K562 (cell line): Measurements from ENCODE around the gene PRSS27. TPM values are rescaled to one million over a fixed set of nuclear protein-coding genes. Genes with fewer than 3 reads are reported as not detected.

Experiments used
- CBX5 ChIP-seq: IDR thresholded peaks from 2 replicates; pipeline ENCODE4 v1.6.1; 2014; ENCODE audit warnings: low read depth, borderline replicate concordance
- COPS2 ChIP-seq: fragments of 450-650 bp; conservative IDR thresholded peaks from 2 replicates; pipeline ENCODE4 v1.6.1; 2016; ENCODE audit warnings: mild to moderate bottlenecking, moderate library complexity
- FIP1L1 ChIP-seq: fragments of 200-400 bp; formaldehyde crosslinking; IDR thresholded peaks from 2 replicates; pipeline ENCODE4 v1.6.1; 2018; ENCODE audit warnings: mild to moderate bottlenecking, low read depth, low read length; ENCODE audit not compliant: poor library complexity, severe bottlenecking
- GATAD2A ChIP-seq: fragments of 450-650 bp; IDR thresholded peaks from 2 replicates; pipeline ENCODE4 v1.6.1; 2017
- HNRNPK ChIP-seq: fragments of 200-400 bp; formaldehyde crosslinking; IDR thresholded peaks from one replicate; pipeline ENCODE4 v1.6.1; 2018; ENCODE audit warnings: mild to moderate bottlenecking, low read depth, low read length; ENCODE audit not compliant: poor library complexity, severe bottlenecking
- KDM4B ChIP-seq, 2 experiments: fragments of 450-650 bp in 1 of 2; sonication (generic) in 1 of 2; IDR thresholded peaks; 2 replicates each; pipeline ENCODE4 v1.6.1; 2016 to 2017; ENCODE audit warnings: borderline replicate concordance in 2 of 2, antibody characterized with exemption in 1 of 2, low read depth in 1 of 2, mild to moderate bottlenecking in 1 of 2
- MEIS2 ChIP-seq: fragments of 450-650 bp; IDR thresholded peaks from 2 replicates; pipeline ENCODE4 v1.6.1; 2014; ENCODE audit warnings: mild to moderate bottlenecking; ENCODE audit not compliant: partially characterized antibody
- PHF21A ChIP-seq: fragments of 450-650 bp; IDR thresholded peaks from 2 replicates; pipeline ENCODE4 v1.6.1; 2017; ENCODE audit warnings: low read depth, borderline replicate concordance
- PML ChIP-seq: IDR thresholded peaks from 2 replicates; pipeline ENCODE4 v1.6.1; 2012; ENCODE audit warnings: low read length, inconsistent platforms
- POLR2G ChIP-seq: fragments of 200-400 bp; formaldehyde crosslinking; IDR thresholded peaks from 2 replicates; pipeline ENCODE4 v1.6.1; 2017; ENCODE audit warnings: low read depth, mild to moderate bottlenecking, antibody characterized with exemption, low read length, moderate library complexity
- RAD21 ChIP-seq, 2 experiments: fragments of 250-450 bp in 1 of 2; fragments of 450-650 bp in 1 of 2; sonication (Bioruptor Pico) in 1 of 2; formaldehyde crosslinking in 1 of 2; IDR thresholded peaks in 1 of 2; conservative IDR thresholded peaks in 1 of 2; 2 replicates each; pipeline versions ENCODE4 v1.4.0 to v1.8.0; 2020 to 2022; ENCODE audit warnings: mild to moderate bottlenecking in 2 of 2, moderate library complexity in 1 of 2
- SLC30A9 ChIP-seq: fragments of 250-450 bp; sonication (Bioruptor Pico); IDR thresholded peaks from 2 replicates; pipeline ENCODE4 v1.8.0; 2022; ENCODE audit warnings: mild to moderate bottlenecking, moderate library complexity
- SP1 ChIP-seq: sonication (generic); formaldehyde crosslinking; IDR thresholded peaks from 2 replicates; pipeline ENCODE4 v1.8.1; 2022; ENCODE audit warnings: mild to moderate bottlenecking, missing genetic modification reagents
- TFAM ChIP-seq: fragments of 250-450 bp; sonication (Bioruptor Pico); conservative IDR thresholded peaks from 2 replicates; pipeline ENCODE4 v1.5.0; 2021; ENCODE audit warnings: mild to moderate bottlenecking, moderate library complexity
- WHSC1 ChIP-seq: IDR thresholded peaks from one replicate; pipeline ENCODE4 v1.6.1; 2012; ENCODE audit warnings: low read length, control low read depth, inconsistent platforms
- ZNF444 ChIP-seq: fragments of 250-450 bp; sonication (Bioruptor Pico); IDR thresholded peaks from 2 replicates; pipeline ENCODE4 v1.4.0; 2020; ENCODE audit warnings: mild to moderate bottlenecking, moderate library complexity
- ZNF655 ChIP-seq: fragments of 250-450 bp; sonication (Bioruptor Pico); IDR thresholded peaks from 2 replicates; pipeline ENCODE4 v1.5.0; 2021
- ZNF75A ChIP-seq: fragments of 450-650 bp; formaldehyde crosslinking; IDR thresholded peaks from 2 replicates; pipeline ENCODE4 v1.4.0; 2020; ENCODE audit warnings: mild to moderate bottlenecking
- polyA plus RNA-seq, 8 experiments: library from polyadenylated mRNA; depleted of rRNA in 4 of 8; stranded (reverse) in 5 of 8; unstranded in 3 of 8; fragments of >200 nt; fragmentation: Nextera tagmentation in 2 of 8; fragmentation: Illumina TruSeq in 1 of 8; extraction: Ambion mirVana in 2 of 8; extraction: Trizol in 1 of 8; gene quantifications; 2 replicates each; pipeline versions ENCODE4 v1.2.1 to v1.2.3, GENCODE V29; 2011 to 2014; ENCODE audit warnings: inconsistent platforms in 1 of 8, missing spikeins in 1 of 8
- total RNA-seq, 7 experiments: library from RNA; depleted of rRNA in 6 of 7; stranded (reverse); fragments of >200 nt in 6 of 7; fragmentation: Illumina TruSeq in 2 of 7; extraction: Trizol in 2 of 7; gene quantifications; 2 replicates each; pipeline versions ENCODE4 v1.2.1 to v1.2.3, GENCODE V29; 2011 to 2021; ENCODE audit warnings: low replicate concordance in 1 of 7
- TF ChIP-seq, protein P1 (sequence below): sonication (generic); formaldehyde crosslinking; IDR thresholded peaks from 2 replicates; pipeline ENCODE4 v1.8.1; 2023; ENCODE audit warnings: mild to moderate bottlenecking, missing genetic modification reagents
- TF ChIP-seq, protein P2 (sequence below): fragments of 250-450 bp; sonication (Bioruptor Pico); IDR thresholded peaks from 2 replicates; pipeline ENCODE4 v1.8.0; 2022; ENCODE audit warnings: inconsistent platforms, mild to moderate bottlenecking, moderate library complexity, borderline replicate concordance
- TF ChIP-seq, protein P3 (sequence below): fragments of 200-800 bp; sonication (Bioruptor generic); IDR thresholded peaks from 2 replicates; pipeline ENCODE4 v1.6.1; 2017; ENCODE audit warnings: missing genetic modification characterization, missing compliant biosample characterization
- TF ChIP-seq, protein P4 (sequence below): fragments of 250-450 bp; sonication (Bioruptor Pico); IDR thresholded peaks from 2 replicates; pipeline ENCODE4 v1.8.0; 2021; ENCODE audit warnings: moderate library complexity, mild to moderate bottlenecking, inconsistent platforms

PRSS27 gene
- total and polyA plus RNA-seq, 9 of the 15 experiments (the other 6 are each of a cell fraction or from before 2014, with no cell fraction given) = 0.09 to 0.20 (median 0.17) TPM; not detected in 5

DNA sequence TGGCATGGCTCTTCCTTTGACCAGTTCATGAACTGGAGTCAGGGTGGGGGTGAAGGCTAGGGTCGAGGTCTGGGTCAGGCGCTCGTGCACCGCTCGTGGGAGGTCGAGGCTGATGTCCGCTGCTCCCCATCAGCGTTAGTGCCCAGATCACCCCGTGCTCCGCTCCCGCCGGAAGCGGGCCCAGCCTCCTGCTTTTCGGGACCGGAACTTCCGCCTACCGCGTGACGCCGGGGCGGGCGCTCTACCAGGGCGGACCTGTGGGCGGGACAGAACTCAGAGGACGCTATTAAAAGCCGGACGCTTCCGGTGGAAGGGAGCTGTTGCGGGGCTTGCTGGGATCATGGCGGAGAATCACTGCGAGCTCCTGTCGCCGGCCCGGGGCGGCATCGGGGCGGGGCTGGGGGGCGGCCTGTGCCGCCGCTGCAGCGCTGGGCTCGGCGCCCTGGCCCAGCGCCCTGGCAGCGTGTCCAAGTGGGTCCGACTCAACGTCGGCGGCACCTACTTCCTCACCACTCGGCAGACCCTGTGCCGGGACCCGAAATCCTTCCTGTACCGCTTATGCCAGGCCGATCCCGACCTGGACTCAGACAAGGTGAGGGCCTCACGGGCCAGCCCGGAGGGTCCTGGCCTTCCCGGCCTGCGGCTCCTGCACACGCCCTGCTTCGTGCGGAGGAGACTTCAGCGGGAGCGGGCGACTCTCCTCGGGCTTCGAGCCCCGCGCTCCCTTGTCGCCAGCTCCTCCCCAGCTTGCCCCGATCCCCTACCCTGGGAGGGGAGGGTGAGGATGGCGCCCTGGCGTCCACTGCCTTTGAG, 37.6 kb downstream of the PRSS27 start, which contains the start of gene KCTD5 (continued):
- no peak for TF ChIP-seq CBX5
- TF ChIP-seq PHF21A = peak; percentile 69; the same call in 1 of the 2 replicates
- peak; percentile 72; the same call in 1 of the 2 replicates for TF ChIP-seq PML
- no peak for TF ChIP-seq TFAM
- no peak for TF ChIP-seq MEIS2
- TF ChIP-seq, protein P1, sequence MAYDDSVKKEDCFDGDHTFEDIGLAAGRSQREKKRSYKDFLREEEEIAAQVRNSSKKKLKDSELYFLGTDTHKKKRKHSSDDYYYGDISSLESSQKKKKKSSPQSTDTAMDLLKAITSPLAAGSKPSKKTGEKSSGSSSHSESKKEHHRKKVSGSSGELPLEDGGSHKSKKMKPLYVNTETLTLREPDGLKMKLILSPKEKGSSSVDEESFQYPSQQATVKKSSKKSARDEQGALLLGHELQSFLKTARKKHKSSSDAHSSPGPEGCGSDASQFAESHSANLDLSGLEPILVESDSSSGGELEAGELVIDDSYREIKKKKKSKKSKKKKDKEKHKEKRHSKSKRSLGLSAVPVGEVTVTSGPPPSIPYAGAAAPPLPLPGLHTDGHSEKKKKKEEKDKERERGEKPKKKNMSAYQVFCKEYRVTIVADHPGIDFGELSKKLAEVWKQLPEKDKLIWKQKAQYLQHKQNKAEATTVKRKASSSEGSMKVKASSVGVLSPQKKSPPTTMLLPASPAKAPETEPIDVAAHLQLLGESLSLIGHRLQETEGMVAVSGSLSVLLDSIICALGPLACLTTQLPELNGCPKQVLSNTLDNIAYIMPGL = peak; percentile 94; the same call in 1 of the 2 replicates
- TF ChIP-seq RAD21 (CRISPR knock-in tag; conservative IDR thresholded peaks at IDR 0.05 in 1 of 2, IDR thresholded peaks at IDR 0.05 in 1 of 2) = no peak
- no peak for TF ChIP-seq COPS2
- TF ChIP-seq WHSC1 = no peak
- TF ChIP-seq ZNF444 = no peak
- no peak for TF ChIP-seq SLC30A9 (CRISPR knock-in tag)
- peak; percentile 100 for TF ChIP-seq SP1 (CRISPR knock-in tag)
- TF ChIP-seq GATAD2A = 0 out of 2 replicates have a peak, but pooled peaks have one; percentile 44
- peak; percentile 86 for TF ChIP-seq FIP1L1
- no peak for TF ChIP-seq ZNF655 (CRISPR knock-in tag)
- TF ChIP-seq, protein P2, sequence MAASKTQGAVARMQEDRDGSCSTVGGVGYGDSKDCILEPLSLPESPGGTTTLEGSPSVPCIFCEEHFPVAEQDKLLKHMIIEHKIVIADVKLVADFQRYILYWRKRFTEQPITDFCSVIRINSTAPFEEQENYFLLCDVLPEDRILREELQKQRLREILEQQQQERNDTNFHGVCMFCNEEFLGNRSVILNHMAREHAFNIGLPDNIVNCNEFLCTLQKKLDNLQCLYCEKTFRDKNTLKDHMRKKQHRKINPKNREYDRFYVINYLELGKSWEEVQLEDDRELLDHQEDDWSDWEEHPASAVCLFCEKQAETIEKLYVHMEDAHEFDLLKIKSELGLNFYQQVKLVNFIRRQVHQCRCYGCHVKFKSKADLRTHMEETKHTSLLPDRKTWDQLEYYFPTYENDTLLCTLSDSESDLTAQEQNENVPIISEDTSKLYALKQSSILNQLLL (CRISPR knock-in tag) = no peak
- no peak for TF ChIP-seq ZNF75A (CRISPR knock-in tag)
- TF ChIP-seq KDM4B (IDR thresholded peaks at IDR 0.05; ENCODE audit: borderline replicate concordance in 2 of 2, low read depth in 1 of 2) = peak in 1 of 2 experiments; percentile 99; a peak in 2 of 4 replicates
- no peak for TF ChIP-seq HNRNPK
- TF ChIP-seq, protein P3, sequence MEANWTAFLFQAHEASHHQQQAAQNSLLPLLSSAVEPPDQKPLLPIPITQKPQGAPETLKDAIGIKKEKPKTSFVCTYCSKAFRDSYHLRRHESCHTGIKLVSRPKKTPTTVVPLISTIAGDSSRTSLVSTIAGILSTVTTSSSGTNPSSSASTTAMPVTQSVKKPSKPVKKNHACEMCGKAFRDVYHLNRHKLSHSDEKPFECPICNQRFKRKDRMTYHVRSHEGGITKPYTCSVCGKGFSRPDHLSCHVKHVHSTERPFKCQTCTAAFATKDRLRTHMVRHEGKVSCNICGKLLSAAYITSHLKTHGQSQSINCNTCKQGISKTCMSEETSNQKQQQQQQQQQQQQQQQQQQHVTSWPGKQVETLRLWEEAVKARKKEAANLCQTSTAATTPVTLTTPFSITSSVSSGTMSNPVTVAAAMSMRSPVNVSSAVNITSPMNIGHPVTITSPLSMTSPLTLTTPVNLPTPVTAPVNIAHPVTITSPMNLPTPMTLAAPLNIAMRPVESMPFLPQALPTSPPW (CRISPR knock-in tag) = peak; percentile 84
- TF ChIP-seq, protein P4, sequence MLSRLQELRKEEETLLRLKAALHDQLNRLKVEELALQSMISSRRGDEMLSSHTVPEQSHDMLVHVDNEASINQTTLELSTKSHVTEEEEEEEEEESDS (CRISPR knock-in tag) = no peak
- TF ChIP-seq POLR2G = peak; percentile 97
